Measurements from ENCODE around the gene GARNL3.

GRCh38 chr9:127291246-127291778 is 26.7 kb downstream of the GARNL3 start:
- TF ChIP-seq CTCF (IDR thresholded peaks at IDR 0.05) (no peak), EZH2 (IDR thresholded peaks at IDR 0.05; ENCODE audit: borderline replicate concordance, insufficient read depth, low read depth, low read length, poor library complexity, severe bottlenecking) (no peak)
